Measurements from ENCODE around the gene WDSUB1. TPM values are rescaled to one million over a fixed set of nuclear protein-coding genes. Genes with fewer than 3 reads are reported as not detected.

WDSUB1 gene
- total and polyA plus RNA-seq, 2 donors (not counting 3 experiments of a cell fraction or from before 2014, with no cell fraction given), result 4.0 to 4.8 TPM

GRCh38 chr2:159208438-159208837, 78.1 kb downstream of the WDSUB1 start:
- Histone ChIP-seq H4K20me1 (replicated peaks; ENCODE audit: control insufficient read depth, extremely low read depth, insufficient read depth, low read length) (no peaks in the 10 kb centered on the region), H3K79me2 (ENCODE audit: control insufficient read depth, insufficient read depth, low read length) (no peaks in the 10 kb centered on the region), H3K9ac (replicated peaks; ENCODE audit: extremely low read depth, insufficient read depth, low read length) (no peak overlapping the region), H3K36me3 (ENCODE audit: control insufficient read depth in 2 of 2, extremely low read depth in 1 of 2, insufficient read depth in 2 of 2, low read length in 2 of 2) (peaks cover 0 to 18% of the 10 kb centered on the region in 2 experiments), H3K4me1 (ENCODE audit: control insufficient read depth, extremely low read depth, insufficient read depth, low read length) (no peaks in the 10 kb centered on the region), H2AFZ (ENCODE audit: low read depth, low read length) (no peak overlapping the region), H3K27me3 (ENCODE audit: control insufficient read depth in 2 of 2, insufficient read depth in 2 of 2, low read length in 2 of 2) (no peaks in the 10 kb centered on the region), H3K4me3 (replicated peaks in 1 of 3; ENCODE audit: insufficient read depth in 1 of 3, low read depth in 1 of 3, low read length in 3 of 3) (no peak overlapping the region), H3K9me3 (replicated peaks; ENCODE audit: control insufficient read depth, insufficient read depth, low read length) (no peaks in the 10 kb centered on the region), H3K27ac (ENCODE audit: insufficient read depth, low read depth, low read length) (no peak overlapping the region), H3K4me2 (ENCODE audit: insufficient read depth, low read length) (no peak overlapping the region), H3K9me1 (replicated peaks; ENCODE audit: control insufficient read depth, extremely low read depth, insufficient read depth, low read length) (no peaks in the 10 kb centered on the region)
- ChIA-PET CTCF (interaction anchor here (1.6 kb wide), 1 partner anchor 503 kb away, joined by 4 read pairs; the partner anchor contains the start of gene MARCHF7), POLR2A (no interaction called here)
- TF ChIP-seq POLR2A (IDR thresholded peaks at IDR 0.05; ENCODE audit: low read depth, low read length) (no peak), POLR2AphosphoS5 (IDR thresholded peaks at IDR 0.05; ENCODE audit: insufficient read depth, low read depth, low read length) (no peak), FOS (IDR thresholded peaks at IDR 0.05; ENCODE audit: borderline replicate concordance, insufficient read depth, low read length) (no peak), JUN (IDR thresholded peaks at IDR 0.05; ENCODE audit: borderline replicate concordance, insufficient read depth, insufficient read length, low read depth) (no peak), CTCF (IDR thresholded peaks at IDR 0.05; ENCODE audit: extremely low read depth in 1 of 2, insufficient read depth in 1 of 2, low read depth in 1 of 2, low read length in 2 of 2) (no peak), MAX (IDR thresholded peaks at IDR 0.05; ENCODE audit: insufficient read depth, insufficient read length) (no peak), GATA2 (IDR thresholded peaks at IDR 0.05; ENCODE audit: insufficient read depth, insufficient read length, low read depth, low read length) (no peak), EZH2 (IDR thresholded peaks at IDR 0.05; ENCODE audit: borderline replicate concordance, low read depth, low read length, severe bottlenecking) (no peak), MYC (IDR thresholded peaks at IDR 0.05; ENCODE audit: low read depth, low read length) (no peak)
- FAIRE-seq (peak; percentile 40), DNase-seq (ENCODE audit: low read depth, low spot score) (no peak)
- BruUV-seq (replicated peaks), result no TSS peak
- dilution Hi-C loops (cut with MboI; ENCODE audit: extremely low pct_ligation_motif_present, low sequenced_read_pairs) (no loop called here), intact Hi-C loops (cut with micrococcal nuclease) (no loop called here)
